HG03064 (cell line): Measurements from ENCODE around the gene SNX12.
"Not testable (repeated sequence)": the region's sequence is repeated elsewhere in the genome, so short reads cannot be mapped to it uniquely, and the experiment has no call there.

Source experiments
- ATAC-seq: cut with Tn5 transposase; IDR thresholded peaks from one replicate; pipeline ENCODE4 v1.9.1; 2021; ENCODE audit warnings: low read depth; ENCODE audit not compliant: unreplicated experiment

The SNX12 gene

DNA sequence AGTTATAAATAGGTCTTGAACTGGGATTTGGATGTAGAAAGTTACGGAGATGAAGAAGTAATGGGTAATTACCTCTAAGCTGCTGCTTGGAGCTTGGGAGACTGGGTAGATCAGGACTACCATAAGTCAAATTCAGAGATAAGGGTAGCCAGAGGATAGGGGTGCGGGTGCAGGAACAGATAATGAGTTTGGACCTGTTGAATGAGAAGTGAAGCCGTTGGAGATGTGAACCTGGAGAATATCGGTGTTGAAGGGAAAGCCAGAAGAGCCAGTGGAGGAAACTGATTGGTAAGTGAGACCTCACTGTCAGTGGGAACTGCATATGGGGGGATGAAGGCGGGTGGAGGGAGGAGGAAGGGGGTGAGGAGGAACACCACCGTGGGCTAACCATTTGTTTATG lies 26.9 kb upstream of the SNX12 start:
- no peak for ATAC-seq

DNA sequence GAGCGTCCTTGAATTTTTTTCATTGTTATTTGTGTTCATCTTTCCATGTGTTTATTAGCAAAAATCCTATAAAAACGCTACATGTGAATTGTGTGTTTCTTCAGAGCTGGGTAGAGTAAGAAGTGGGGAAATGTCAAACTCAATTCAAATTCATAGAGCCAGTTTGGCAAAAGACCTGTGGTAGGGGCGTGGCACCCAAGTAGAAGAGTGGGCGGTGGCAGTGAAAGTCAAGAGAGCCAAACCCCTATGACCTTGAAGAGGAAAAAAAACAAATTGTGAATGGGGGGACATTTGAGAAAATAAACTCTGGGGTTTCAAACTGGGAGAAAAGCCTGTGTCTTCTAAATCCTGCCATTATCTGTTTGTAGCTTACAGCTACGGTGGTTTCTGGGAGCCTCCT lies 23.1 kb upstream of the SNX12 start:
- ATAC-seq, result no peak

DNA sequence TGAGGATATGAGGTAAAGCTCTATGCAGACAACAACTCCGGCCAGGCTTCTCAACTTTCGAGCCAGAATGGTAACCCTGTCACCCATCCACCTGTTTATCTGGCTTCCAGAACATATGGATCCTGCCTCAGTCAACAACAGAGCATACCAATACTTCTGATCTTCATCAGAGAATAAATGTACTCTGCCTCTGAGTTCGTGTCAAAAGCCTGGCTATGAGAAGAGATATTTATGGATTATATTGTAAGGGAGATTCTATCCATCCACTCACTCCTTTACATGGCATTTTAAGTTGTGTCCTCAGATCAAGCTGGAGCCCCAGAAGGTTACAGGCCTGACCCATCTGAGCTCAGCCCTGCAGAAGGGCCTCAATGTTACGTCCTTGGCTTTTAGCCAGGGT lies 17.8 kb upstream of the SNX12 start:
- ATAC-seq, result no peak

DNA sequence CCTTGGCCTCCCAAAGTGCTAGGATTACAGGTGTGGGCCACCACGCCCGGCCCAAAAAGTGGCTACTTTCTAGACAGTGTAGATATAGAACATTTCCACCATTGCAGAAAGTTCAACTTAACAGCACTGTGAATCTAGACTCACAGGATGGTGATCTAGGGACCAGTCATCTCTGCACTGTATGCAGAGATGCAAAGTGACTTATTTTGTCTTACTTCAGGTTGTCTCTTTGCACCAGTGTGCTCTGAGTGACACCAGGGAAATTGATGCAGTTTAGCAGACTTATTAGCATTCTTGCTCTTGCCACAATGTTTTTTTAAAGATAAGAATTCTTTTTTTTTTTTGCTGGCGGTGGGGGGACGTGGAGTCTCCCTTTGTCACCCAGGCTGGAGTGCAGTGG lies 14.7 kb upstream of the SNX12 start:
- ATAC-seq, result no peak

DNA sequence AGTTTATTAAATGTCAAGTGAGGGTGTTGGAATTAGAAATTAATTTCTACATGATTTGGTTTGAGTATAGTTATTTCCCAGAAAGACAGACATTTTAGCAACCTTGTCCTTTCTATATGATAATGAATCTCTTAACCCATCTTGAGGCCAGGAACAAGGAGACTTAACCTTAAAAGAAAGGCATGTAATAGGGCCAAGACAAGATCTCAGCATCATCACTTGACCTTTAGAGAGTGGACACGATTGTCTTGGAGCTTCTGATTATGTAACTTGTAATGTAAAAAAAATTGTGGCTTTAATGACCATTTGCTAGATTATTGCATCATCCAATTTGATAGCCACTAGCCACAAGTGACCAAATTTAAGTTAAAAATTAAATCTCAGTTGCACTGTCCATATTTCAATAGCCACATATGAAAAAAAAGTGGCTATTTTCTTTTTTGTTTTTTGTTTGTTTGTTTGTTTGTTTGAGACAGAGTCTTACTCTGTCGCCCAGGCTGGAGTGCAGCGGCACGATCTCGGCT lies 14.1 kb upstream of the SNX12 start:
- ATAC-seq, result no peak

DNA sequence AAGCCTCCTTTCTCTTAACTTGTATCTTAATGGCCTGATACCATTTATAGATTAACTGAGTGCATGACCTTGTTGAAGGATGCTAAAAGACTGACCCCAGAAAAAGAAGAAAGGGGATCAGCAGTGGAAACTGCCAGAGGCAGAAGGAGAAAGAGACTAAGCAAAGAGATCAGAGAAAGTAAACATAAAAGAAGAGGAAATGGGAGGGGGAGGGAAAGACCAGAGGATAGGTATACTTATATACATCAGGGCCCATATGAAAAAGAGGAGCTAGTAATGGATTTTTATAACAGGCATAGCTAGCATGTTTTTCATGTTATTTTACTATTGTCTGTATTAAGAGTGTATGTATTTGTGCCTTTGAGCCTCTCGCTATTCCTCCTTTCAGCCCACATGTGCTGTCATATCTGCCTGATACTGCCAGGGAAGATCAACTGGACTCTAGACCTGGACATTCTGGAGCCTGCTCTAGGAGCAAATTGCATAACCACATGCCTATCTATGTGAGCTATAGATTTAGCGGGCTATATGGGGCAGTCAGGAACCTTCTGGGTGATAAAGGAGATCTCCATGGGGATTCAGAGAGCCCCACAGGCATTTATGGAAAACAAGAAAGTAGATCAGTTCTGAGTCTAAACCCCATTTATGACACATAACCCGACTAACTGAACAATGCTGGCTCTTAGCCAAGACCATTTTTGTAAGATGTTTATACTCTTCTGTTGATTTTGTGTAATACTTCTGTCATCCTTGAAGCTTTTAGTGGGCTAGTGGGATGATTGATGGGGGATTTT lies 13.4 kb upstream of the SNX12 start:
- no peak for ATAC-seq

DNA sequence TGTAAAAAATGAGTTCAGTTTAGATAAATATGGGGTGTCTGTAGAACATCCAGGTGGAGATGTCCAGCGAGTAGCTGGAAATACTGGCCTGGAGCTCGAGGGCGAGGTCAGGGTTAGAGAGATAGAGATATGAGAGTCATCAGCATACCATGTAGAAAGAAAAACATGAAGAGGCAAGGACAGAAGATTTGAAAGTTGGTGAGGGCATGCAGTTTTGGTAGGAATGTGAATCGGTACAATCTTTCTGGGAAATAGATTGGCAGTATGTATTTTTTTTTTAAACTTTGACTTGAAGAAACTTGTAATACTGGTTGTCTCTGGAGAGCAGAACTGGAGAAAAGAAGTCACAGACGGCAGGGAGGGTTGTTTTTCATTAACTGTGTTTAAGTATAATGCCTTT lies 2.4 kb upstream of the SNX12 start:
- ATAC-seq, result no peak

DNA sequence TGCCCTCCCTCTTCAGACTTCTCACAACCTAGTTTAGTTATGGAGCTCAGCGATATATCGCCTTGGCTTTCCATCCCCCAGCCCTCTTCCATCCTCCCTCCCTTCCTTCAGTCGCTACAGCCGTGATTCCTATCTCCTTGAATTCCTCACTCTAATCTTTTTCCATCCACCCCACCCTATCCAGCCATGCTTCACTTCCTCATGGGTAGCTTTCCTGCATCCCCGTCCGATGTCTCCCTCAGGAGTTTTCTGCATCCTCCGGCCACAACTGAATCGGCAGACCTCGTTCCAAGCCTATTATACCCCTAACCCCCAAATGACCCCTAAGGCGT lies 456 bp downstream of the SNX12 start:
- ATAC-seq, result no peak

DNA sequence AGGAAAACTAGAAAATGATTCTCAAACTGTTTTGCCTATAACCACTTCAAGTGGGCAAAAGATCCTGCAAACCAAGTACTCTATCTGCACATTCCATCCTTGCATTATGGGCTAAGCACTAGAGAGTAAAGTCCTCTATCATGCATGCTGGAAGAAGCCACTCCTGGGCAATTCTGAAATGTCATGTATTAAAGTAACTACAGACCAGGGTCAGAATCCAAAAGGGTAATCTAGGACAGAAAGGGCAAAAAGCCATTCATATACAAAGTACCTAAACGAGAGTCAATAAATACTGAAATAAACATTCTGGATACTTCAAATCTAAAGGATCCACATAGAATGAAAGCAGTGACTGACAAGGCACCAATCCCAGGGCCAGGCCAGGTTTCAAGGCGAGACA lies 1.0 kb downstream of the SNX12 start:
- no peak for ATAC-seq

DNA sequence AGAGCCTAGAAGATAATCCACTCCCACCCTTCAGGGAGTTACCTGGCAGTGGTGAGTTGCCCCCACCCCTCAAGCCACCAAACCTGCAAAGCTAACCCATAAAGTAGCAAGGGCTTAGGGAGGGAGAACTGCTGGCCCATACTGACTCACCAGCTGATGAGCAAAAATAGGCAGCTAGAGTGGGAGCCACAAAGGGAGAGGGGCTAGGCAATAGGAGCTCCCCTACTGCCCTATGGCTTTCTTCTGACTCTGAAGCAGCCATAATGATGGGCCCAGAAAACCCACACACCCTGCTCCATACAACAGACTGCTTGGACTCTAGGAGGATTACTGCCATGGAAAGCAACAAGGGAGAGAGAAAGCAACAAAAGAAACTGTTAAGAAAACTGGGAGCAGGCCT lies 8.0 kb downstream of the SNX12 start:
- ATAC-seq, result no peak

DNA sequence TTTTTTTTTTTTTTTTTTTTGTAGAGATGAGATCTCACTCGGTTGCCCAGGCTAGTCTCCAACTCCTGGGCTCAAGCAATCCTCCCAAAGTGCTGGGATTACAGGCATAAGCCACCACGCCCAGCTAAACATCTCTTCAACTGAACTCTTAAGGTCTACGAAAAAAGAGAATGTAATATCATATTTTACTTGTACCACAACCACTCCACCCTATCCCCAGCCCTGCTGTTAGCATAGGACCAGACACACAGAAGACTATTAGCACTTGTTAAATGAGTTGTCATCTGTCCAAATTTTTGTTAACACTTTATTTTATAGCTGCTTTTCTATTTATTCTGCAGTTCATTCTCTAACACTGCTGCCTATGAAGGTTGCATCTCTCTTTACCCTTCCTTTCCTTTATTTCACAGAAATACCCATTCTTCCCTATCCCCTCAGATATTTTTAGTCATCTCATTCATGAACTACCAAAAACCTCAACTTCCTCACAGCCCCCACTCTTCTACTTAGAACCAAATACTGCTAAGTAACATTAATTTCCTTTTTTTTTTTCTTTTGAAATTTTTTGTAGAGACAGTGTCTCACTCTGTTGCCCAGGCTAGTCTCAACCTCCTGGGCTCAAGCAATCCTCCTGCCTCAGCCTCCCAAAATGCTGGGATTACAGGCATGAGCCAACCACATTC lies 10.1 kb downstream of the SNX12 start:
- ATAC-seq, result no peak

DNA sequence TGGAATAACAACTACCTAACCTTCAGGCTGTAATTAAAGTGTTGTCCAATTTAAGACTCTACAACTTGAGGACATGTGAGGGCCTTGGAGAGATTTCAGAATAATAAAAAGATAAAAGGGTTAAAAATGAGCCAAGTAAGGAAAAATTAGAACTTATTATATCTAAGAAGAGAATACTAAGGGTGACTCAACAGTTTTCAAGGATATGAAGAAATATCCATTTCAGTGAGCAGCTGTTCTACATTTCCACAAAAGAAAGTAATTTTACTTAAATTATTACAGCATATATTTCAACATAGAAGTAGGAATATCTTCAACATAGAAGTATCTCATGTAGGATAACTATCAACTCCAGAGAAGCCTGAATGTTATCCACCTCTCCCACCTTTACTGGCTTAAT lies 11.3 kb downstream of the SNX12 start:
- no peak for ATAC-seq

DNA sequence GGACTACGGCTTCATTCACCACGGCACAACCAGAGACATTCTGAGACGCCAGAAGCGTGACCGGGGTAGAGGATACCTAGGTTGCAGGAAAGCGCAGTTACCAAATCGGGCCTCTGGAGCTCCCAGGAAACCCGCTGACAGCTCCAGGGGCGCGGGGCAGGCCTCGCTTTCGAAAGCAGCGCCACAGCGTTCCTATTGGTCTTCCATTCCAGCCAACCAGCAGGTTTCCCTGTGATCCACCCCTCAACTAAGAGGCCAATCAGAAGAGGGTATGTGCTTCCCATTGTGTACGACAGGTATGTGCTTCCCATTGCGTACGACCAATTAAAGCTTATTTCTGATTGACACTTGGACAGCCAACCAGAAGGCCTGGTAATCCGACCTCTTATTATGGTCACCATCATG lies 14.9 kb downstream of the SNX12 start:
- ATAC-seq, result no peak

DNA sequence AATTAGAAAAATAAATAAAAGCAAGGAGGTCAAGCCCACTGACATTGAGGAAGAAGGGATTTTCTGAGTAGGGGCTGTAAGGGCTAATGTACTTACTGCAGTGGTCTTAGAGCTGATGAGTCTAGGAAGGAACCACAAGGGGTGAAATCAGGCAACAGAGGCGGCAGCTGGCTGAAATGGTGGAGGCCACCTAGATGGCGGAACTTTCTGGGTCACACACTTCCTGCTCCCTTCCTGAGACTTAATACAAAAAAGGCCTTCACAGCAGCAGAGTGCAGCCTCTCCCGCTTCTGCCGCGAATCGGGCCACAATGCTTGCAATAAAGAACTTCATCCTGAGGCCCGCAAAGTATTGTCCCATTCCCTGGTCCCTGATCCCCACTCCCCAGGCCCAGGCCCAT lies 15.4 kb downstream of the SNX12 start:
- no peak for ATAC-seq

DNA sequence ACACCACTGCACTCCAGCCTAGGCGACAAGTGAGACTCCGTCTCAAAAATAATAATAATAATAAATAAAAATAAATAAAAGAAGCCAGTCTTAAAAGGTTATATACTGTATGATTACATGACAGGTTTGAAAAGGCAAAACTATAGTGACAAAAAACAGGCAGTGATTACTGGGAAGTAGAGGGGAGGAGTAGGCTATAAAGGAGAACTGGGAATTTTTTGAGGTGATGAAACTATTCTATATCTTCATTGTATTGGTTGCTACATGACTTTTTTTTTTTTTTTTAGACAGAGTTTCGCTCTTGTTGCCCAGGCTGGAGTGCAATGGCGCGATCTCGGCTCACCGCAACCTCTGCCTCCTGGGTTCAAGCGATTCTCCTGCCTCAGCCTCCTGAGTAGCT lies 20.2 kb downstream of the SNX12 start:
- not testable (repeated sequence) for ATAC-seq

DNA sequence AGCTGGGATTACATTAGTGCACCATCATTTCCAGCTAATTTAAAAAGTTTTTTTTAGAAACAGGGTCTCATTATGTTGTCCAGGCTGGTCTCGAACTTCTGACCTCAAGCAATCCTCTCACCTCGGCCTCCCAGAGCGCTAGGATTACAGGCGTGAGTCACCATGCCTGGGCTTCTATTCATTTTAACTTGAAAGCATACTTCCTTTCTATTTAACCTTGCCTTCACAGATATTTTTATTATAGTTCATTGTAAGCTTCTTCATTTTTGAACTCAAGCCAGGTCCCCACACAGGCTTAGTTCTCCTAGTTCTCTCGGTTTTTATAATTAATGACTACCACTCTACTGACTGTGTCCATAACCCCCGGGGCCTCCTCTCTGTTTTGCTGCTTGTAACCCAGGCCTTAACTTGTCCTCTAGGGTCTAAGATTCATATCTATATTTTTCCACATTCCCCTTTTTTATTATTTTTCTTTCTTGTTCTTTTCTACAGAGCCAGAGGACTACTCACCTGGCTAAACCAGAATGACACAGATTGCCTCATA lies 50.7 kb downstream of the SNX12 start:
- ATAC-seq, result no peak
